Left ventricle myocardium inferior (tissue), 1 donor: ENCODE measurements around the gene MAZ. TPM values are rescaled to one million over a fixed set of nuclear protein-coding genes. Genes with fewer than 3 reads are reported as not detected.
"Not testable (repeated sequence)": the region's sequence is repeated elsewhere in the genome, so short reads cannot be mapped to it uniquely, and the experiment has no call there.

ENCODE experiments used
- DNase-seq: peaks from one replicate; pipeline ENCODE4 v3.0.0-alpha.2; 2020
- H3K27ac ChIP-seq: fragments of 200-600 bp; replicated peaks from 2 replicates; pipeline ENCODE4 v1.8.0; 2021
- H3K27me3 ChIP-seq: fragments of 200-600 bp; 2 replicates; pipeline ENCODE4 v1.8.0; 2021; ENCODE audit warnings: low read depth
- H3K36me3 ChIP-seq: fragments of 200-600 bp; 2 replicates; pipeline ENCODE4 v1.8.0; 2021
- H3K4me1 ChIP-seq: fragments of 200-600 bp; 2 replicates; pipeline ENCODE4 v1.8.0; 2021
- H3K4me3 ChIP-seq: fragments of 200-600 bp; 2 replicates; pipeline ENCODE4 v1.8.0; 2021; ENCODE audit warnings: mild to moderate bottlenecking, moderate library complexity
- H3K9me3 ChIP-seq: fragments of 200-600 bp; replicated peaks from 2 replicates; pipeline ENCODE4 v1.8.0; 2021
- intact Hi-C: fragments of 100-400 bp; cut with micrococcal nuclease; formaldehyde crosslinking; loops from one replicate; pipeline ENCODE4 v1.11.0; 2022
- total RNA-seq: library from RNA; stranded (reverse); fragmentation: NEBNext Ultra II Directional; extraction: Animal tissue kit (Norgen Biotek cat#: 25700); gene quantifications from one replicate; pipeline ENCODE4 v1.2.1, GENCODE V29; 2021
- TF ChIP-seq, protein P1 (sequence below): fragments of 200-600 bp; IDR thresholded peaks from 2 replicates; pipeline ENCODE4 v1.8.0; 2021; ENCODE audit warnings: antibody characterized with exemption, mild to moderate bottlenecking, borderline replicate concordance
- donor health status: DM: no; HTN: yes; CAD: no; lungs with severe emphysema.

Gene MAZ
- total RNA-seq, 1 donor from 2014 or later: 77.6 TPM

DNA sequence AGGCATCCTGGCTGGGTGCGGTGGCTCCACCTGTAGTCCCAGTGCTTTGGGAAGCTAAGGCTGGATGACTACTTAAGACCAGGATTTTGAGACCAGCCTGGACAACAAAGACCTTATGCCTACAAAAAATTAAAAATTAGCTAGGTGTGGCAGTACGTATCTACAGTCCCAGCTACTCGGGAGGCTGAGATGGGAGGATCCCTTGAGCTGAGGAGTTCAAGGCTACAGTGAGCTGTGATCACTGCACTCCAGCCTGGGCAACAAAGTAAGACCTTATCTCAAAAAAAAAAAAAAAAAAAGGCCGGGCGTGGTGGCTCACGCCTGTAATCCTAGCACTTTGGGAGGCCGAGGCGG is 20.0 kb downstream of the MAZ start:
- Histone ChIP-seq H3K27ac (peak overlapping the region; percentile 87), H3K27me3 (no peaks in the 10 kb centered on the region), H3K4me1 (peaks cover 82% of the 10 kb centered on the region), H3K36me3 (peaks cover 12% of the 10 kb centered on the region), H3K4me3 (no peak overlapping the region), H3K9me3 (no peaks in the 10 kb centered on the region)
- intact Hi-C loops: no loop called here
- TF ChIP-seq, protein P1, sequence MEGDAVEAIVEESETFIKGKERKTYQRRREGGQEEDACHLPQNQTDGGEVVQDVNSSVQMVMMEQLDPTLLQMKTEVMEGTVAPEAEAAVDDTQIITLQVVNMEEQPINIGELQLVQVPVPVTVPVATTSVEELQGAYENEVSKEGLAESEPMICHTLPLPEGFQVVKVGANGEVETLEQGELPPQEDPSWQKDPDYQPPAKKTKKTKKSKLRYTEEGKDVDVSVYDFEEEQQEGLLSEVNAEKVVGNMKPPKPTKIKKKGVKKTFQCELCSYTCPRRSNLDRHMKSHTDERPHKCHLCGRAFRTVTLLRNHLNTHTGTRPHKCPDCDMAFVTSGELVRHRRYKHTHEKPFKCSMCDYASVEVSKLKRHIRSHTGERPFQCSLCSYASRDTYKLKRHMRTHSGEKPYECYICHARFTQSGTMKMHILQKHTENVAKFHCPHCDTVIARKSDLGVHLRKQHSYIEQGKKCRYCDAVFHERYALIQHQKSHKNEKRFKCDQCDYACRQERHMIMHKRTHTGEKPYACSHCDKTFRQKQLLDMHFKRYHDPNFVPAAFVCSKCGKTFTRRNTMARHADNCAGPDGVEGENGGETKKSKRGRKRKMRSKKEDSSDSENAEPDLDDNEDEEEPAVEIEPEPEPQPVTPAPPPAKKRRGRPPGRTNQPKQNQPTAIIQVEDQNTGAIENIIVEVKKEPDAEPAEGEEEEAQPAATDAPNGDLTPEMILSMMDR: no peak
- DNase-seq: no peak

DNA sequence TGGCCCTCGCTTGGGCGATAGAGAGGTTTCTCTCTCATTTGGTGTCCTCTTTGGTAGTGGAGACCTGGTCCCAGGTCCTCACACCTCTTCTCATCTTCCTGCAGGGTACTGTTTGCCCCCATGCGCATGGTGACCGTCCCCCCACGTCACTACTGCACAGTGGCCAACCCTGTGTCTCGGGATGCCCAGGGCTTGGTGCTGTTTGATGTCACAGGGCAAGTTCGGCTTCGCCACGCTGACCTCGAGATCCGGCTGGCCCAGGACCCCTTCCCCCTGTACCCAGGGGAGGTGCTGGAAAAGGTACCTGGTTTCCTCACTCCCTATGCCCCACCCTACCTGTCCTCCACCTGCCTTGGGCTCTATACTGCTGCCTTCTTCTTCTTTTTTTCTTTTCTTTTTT is 24.4 kb downstream of the MAZ start:
- H3K36me3 ChIP-seq: peaks cover 50% of the 10 kb centered on the region
- H3K27ac ChIP-seq: no peak overlapping the region
- intact Hi-C loops: no loop called here

DNA sequence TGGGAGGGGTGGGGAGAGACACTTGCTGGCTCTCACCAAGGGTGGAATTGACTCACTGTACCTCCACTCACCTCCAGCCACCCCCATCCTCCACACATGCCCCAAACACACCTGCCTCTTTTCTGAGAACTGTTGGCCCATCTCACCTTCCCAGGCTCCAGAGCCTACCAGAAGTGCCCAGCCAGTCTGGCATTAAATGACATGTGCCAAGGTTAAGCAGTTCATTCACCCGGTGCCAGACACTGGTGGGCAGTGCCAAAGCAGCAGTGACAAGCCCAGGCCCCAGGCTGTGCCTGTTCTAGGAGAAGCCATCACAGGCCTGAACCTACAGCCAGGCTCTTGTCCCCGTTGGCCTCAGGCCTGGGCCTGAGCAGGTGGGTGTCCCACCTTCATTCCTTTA is 25.2 kb downstream of the MAZ start:
- Histone ChIP-seq H3K9me3 (no peaks in the 10 kb centered on the region), H3K36me3 (peaks cover 58% of the 10 kb centered on the region), H3K4me1 (peaks cover 37% of the 10 kb centered on the region), H3K27me3 (no peaks in the 10 kb centered on the region), H3K4me3 (no peak overlapping the region), H3K27ac (no peak overlapping the region)
- intact Hi-C loops: no loop called here
- TF ChIP-seq, protein P1: no peak
- DNase-seq: no peak

More for the DNA sequence above, 24.4 kb downstream of the MAZ start:
- H3K27me3 ChIP-seq: no peaks in the 10 kb centered on the region
- no peak overlapping the region for H3K4me3 ChIP-seq
- peaks cover 44% of the 10 kb centered on the region for H3K4me1 ChIP-seq
- TF ChIP-seq, protein P1: no peak
- no peaks in the 10 kb centered on the region for H3K9me3 ChIP-seq
- no peak for DNase-seq

DNA sequence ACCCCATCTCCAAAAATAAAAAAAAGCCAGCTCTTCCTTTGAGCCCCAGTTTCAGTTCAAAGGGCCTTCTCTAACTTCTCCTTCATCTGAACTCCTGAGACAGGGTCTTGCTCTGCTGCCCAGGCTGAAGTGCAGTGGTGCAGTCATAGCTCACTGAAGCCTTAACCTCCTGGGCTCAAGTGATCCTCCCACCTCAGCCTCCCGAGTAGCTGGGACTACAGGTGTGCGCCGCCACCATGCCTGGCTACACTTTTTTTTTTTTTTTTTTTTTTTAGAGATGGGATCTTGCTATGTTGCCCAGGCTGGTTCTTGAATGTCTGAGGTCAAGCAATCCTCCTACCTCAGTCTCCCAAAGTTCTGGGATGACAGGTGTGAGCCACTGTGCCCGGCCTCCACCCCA is 26.9 kb downstream of the MAZ start:
- DNase-seq, H3K27ac ChIP-seq, H3K4me3 ChIP-seq, H3K9me3 ChIP-seq, H3K27me3 ChIP-seq, intact Hi-C loops: not testable (repeated sequence)
- peaks cover 75% of the 10 kb centered on the region for H3K36me3 ChIP-seq
- H3K4me1 ChIP-seq: peaks cover 23% of the 10 kb centered on the region

DNA sequence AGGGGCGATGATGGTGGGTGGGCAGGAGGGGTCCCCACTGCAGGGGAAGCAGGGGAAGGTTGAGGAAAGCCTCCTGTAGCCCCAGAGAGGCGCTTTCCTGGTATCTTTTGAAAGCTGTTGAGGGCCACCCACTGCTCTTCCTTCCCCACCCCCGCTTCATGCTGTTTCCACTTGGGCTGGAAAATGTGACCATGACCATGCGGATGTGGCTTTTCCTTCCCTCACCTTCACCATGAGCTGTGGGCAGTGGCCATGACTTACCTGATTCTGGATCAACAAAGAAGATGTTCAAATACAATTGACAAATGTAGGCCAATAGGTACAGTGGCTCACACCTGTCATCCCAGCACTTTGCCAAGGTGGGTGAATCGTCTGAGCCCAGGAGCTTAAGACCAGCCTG is 27.8 kb downstream of the MAZ start:
- no peak overlapping the region for H3K4me3 ChIP-seq
- no peaks in the 10 kb centered on the region for H3K27me3 ChIP-seq
- peaks cover 21% of the 10 kb centered on the region for H3K4me1 ChIP-seq
- no peak overlapping the region for H3K27ac ChIP-seq
- TF ChIP-seq, protein P1: no peak
- no peaks in the 10 kb centered on the region for H3K9me3 ChIP-seq
- intact Hi-C loops: no loop called here
- no peak for DNase-seq
- peaks cover 83% of the 10 kb centered on the region for H3K36me3 ChIP-seq

DNA sequence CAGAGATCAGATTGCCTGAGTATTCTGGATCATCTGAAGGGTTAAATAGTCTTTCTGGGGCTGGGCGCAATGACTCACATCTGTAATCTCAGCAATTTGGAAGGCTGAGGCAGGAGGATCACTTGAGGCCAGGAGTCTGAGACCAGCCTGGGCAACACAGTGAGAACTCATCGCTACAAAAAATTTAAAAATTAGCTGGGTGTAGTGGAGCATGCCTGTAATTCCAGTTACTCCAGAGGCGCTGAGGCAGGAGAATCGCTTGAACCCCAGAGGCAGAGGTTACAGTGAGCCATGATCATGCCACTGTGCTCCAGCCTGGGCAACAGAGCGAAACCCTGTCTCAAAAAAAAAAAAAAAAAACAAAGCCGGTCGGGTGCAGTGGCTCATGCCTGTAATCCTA is 29.6 kb downstream of the MAZ start:
- TF ChIP-seq, protein P1: no peak
- H3K27ac ChIP-seq: no peak overlapping the region
- DNase-seq: no peak
- H3K4me3 ChIP-seq: no peak overlapping the region
- no peaks in the 10 kb centered on the region for H3K27me3 ChIP-seq
- intact Hi-C loops: no loop called here
- peaks cover 15% of the 10 kb centered on the region for H3K4me1 ChIP-seq
- H3K9me3 ChIP-seq: no peaks in the 10 kb centered on the region
- H3K36me3 ChIP-seq: peaks cover 92% of the 10 kb centered on the region
